GM21423 (cell line): ENCODE measurements around the gene SRSF9.

ENCODE experiments used
- ATAC-seq: cut with Tn5 transposase; IDR thresholded peaks from one replicate; pipeline ENCODE4 v1.9.1; 2021; ENCODE audit warnings: mild to moderate bottlenecking, moderate library complexity; ENCODE audit not compliant: unreplicated experiment

Gene SRSF9

DNA sequence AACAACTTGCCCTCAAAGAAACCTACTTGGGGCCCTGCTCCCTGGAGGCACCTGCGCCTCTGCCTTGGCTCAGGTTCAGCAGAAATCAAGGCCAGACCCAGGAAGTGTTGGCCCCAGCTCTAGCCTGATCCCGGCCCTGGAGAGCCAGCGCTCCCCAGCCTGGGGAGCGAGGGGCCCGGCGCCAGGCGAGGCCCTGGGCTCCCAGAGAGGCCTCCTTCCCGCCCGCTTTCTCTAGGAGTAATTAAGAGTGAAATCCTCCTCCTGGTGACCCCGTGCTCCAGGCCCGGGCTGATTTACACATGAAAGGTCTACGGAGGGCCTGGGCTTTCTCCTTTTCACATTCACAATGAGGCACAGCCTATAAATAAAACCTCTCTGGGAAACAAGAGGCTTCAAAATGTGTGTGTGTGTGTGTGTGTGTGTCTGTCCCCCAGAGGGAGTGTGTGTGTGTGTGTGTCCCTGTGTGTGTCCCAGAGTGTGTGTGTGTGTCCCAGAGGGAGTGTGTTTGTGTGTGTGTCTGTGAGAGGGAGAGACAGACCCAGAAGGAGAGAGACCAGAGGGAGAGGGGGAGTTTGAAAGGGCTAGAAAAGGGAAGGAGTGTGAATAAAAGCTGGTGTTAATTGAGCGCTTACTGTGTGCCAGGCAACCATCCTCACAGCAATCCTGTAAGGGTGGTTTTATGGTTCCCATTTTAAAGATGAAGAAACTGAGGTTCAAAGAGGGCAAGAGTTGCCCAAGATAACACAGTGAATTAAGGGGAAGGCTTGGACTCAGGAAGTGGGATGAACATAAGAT is 55.5 kb downstream of the SRSF9 start:
- no peak for ATAC-seq

DNA sequence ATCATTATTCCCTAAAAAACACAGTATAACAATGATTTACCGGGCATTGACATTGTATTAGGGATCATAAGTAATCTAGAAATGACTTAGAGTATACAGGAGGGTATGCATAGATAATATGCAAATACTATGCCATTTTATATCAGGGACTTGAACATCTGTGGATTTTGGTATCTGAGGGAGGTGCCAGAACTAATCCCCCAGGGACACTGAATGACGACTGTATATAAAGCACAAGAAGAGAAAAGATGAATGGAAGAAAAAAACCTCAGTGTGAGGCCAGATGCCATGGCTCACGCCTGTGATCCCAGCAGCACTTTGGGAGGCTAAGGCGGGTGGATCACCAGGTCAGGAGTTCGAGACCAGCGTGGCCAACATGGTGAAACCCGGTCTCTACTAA is 57.1 kb downstream of the SRSF9 start:
- ATAC-seq: no peak
